SU-DHL-6 (cell line): ENCODE measurements around the gene TMEM263.

ENCODE experiments used
- H2AFZ ChIP-seq: fragments of 200-600 bp; sonication (generic); 2 replicates; pipeline ENCODE4 v1.6.1; 2014; ENCODE audit warnings: low read depth, mild to moderate bottlenecking, moderate library complexity, mixed read lengths, antibody characterized with exemption, low read length; ENCODE audit not compliant: severe bottlenecking
- H3F3A ChIP-seq: fragments of 200-600 bp; shearing (Covaris generic); 2 replicates; pipeline ENCODE4 v1.6.0; 2016; ENCODE audit warnings: antibody characterized with exemption, mild to moderate bottlenecking; ENCODE audit not compliant: insufficient read depth
- H3K27ac ChIP-seq: fragments of 200-600 bp; sonication (generic); 2 replicates; pipeline ENCODE4 v1.5.1; 2016; ENCODE audit warnings: low read depth, mild to moderate bottlenecking, low read length, moderate library complexity, mixed read lengths
- H3K27me3 ChIP-seq: fragments of 200-600 bp; sonication (generic), shearing (Covaris generic); 2 replicates; pipeline ENCODE4 v1.6.0; 2014; ENCODE audit warnings: mild to moderate bottlenecking, low read length
- H3K36me3 ChIP-seq: fragments of 200-600 bp; sonication (generic); 2 replicates; pipeline ENCODE4 v1.6.1; 2014; ENCODE audit warnings: mild to moderate bottlenecking, low read length, mixed read lengths
- H3K4me2 ChIP-seq: fragments of 300-600, 200-600 bp; shearing (Covaris generic), sonication (generic); 2 replicates; pipeline ENCODE4 v1.6.0; 2014; ENCODE audit warnings: low read length, low read depth, mild to moderate bottlenecking; ENCODE audit not compliant: poor library complexity, severe bottlenecking
- H3K4me3 ChIP-seq: fragments of 200-600 bp; sonication (generic); 2 replicates; pipeline ENCODE4 v1.5.1; 2014; ENCODE audit warnings: antibody characterized with exemption, low read length, mild to moderate bottlenecking, mixed read lengths; ENCODE audit not compliant: insufficient read depth, poor library complexity, severe bottlenecking
- H3K79me2 ChIP-seq: fragments of 200-600 bp; sonication (generic); 2 replicates; pipeline ENCODE4 v1.6.1; 2014; ENCODE audit warnings: mild to moderate bottlenecking, low read length, moderate library complexity; ENCODE audit not compliant: insufficient read depth
- H3K9ac ChIP-seq: fragments of 200-600 bp; sonication (generic); 2 replicates; pipeline ENCODE4 v1.7.0; 2014; ENCODE audit warnings: mild to moderate bottlenecking, low read length
- H3K9me2 ChIP-seq: fragments of 200-600 bp; sonication (generic); replicated peaks from 2 replicates; pipeline ENCODE4 v1.6.1; 2014; ENCODE audit warnings: low read length; ENCODE audit not compliant: insufficient read depth
- H3K9me3 ChIP-seq: fragments of 200-600 bp; sonication (generic); 2 replicates; pipeline ENCODE4 v1.6.1; 2014; ENCODE audit warnings: low read length, mixed read lengths; ENCODE audit not compliant: insufficient read depth
- H4K20me1 ChIP-seq: fragments of 200-600 bp; sonication (generic); 2 replicates; pipeline ENCODE4 v1.6.1; 2014; ENCODE audit warnings: low read depth, mild to moderate bottlenecking, antibody characterized with exemption, low read length, moderate library complexity, mixed read lengths
- EZH2phosphoT487 ChIP-seq: fragments of 200-600 bp; sonication (generic), shearing (Covaris generic); conservative IDR thresholded peaks from 2 replicates; pipeline ENCODE4 v1.6.1; 2018; ENCODE audit warnings: mild to moderate bottlenecking, antibody characterized with exemption, low read length, moderate library complexity, mixed read lengths
- TF ChIP-seq, protein P1 (sequence below): fragments of 200-600 bp; sonication (generic); IDR thresholded peaks from one replicate; pipeline ENCODE4 v1.5.1; 2017; ENCODE audit warnings: antibody characterized with exemption, mild to moderate bottlenecking, low read length, moderate library complexity; ENCODE audit not compliant: insufficient read depth, poor library complexity, severe bottlenecking

The TMEM263 gene

GRCh38 chr12:106947461-106947860, 8.2 kb upstream of the TMEM263 start:
- Histone ChIP-seq H3K4me2 (no peak overlapping the region), H3K9me2 (no peaks in the 10 kb centered on the region), H3K9me3 (no peaks in the 10 kb centered on the region; the same call in 1 of the 2 replicates), H3F3A (no peaks in the 10 kb centered on the region), H3K27me3 (peaks cover 3% of the 10 kb centered on the region; the same call in 1 of the 2 replicates), H3K4me3 (no peak overlapping the region), H4K20me1 (no peaks in the 10 kb centered on the region), H2AFZ (no peak overlapping the region), H3K36me3 (no peaks in the 10 kb centered on the region; the same call in 1 of the 2 replicates), H3K9ac (no peak overlapping the region), H3K79me2 (no peaks in the 10 kb centered on the region), H3K27ac (no peak overlapping the region)
- no peak for TF ChIP-seq EZH2phosphoT487
- TF ChIP-seq, protein P1, sequence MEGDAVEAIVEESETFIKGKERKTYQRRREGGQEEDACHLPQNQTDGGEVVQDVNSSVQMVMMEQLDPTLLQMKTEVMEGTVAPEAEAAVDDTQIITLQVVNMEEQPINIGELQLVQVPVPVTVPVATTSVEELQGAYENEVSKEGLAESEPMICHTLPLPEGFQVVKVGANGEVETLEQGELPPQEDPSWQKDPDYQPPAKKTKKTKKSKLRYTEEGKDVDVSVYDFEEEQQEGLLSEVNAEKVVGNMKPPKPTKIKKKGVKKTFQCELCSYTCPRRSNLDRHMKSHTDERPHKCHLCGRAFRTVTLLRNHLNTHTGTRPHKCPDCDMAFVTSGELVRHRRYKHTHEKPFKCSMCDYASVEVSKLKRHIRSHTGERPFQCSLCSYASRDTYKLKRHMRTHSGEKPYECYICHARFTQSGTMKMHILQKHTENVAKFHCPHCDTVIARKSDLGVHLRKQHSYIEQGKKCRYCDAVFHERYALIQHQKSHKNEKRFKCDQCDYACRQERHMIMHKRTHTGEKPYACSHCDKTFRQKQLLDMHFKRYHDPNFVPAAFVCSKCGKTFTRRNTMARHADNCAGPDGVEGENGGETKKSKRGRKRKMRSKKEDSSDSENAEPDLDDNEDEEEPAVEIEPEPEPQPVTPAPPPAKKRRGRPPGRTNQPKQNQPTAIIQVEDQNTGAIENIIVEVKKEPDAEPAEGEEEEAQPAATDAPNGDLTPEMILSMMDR = no peak

- no peaks in the 10 kb centered on the region; the same call in 1 of the 2 replicates for H3K36me3 ChIP-seq
- H3K27me3 ChIP-seq = peaks cover 3% of the 10 kb centered on the region; the same call in 1 of the 2 replicates
- H3K4me2 ChIP-seq = no peak overlapping the region
- no peak overlapping the region for H3K4me3 ChIP-seq
- H3K9me3 ChIP-seq = no peaks in the 10 kb centered on the region; the same call in 1 of the 2 replicates
- no peak for TF ChIP-seq EZH2phosphoT487
- TF ChIP-seq, protein P1 = no peak
- H3K27ac ChIP-seq = no peak overlapping the region
- H4K20me1 ChIP-seq = no peaks in the 10 kb centered on the region
- no peak overlapping the region for H2AFZ ChIP-seq
- peaks cover 7% of the 10 kb centered on the region; the same call in 1 of the 2 replicates for H3F3A ChIP-seq
- no peaks in the 10 kb centered on the region for H3K79me2 ChIP-seq
- H3K9ac ChIP-seq = no peak overlapping the region
- no peaks in the 10 kb centered on the region for H3K9me2 ChIP-seq
These were observed 5.1 kb upstream of the TMEM263 start for GRCh38 chr12:106950591-106950990.

- H3K36me3 ChIP-seq = no peaks in the 10 kb centered on the region
- H3K79me2 ChIP-seq = peaks cover 25% of the 10 kb centered on the region
- peaks cover 7% of the 10 kb centered on the region for H3F3A ChIP-seq
- H3K9me3 ChIP-seq = no peaks in the 10 kb centered on the region; the same call in 1 of the 2 replicates
- TF ChIP-seq, protein P1 = no peak
- TF ChIP-seq EZH2phosphoT487 = no peak
- H3K4me2 ChIP-seq = no peak overlapping the region
- H2AFZ ChIP-seq = no peak overlapping the region
- no peaks in the 10 kb centered on the region for H3K9me2 ChIP-seq
- no peak overlapping the region for H3K9ac ChIP-seq
- H3K27ac ChIP-seq = no peak overlapping the region
- no peaks in the 10 kb centered on the region for H4K20me1 ChIP-seq
- H3K4me3 ChIP-seq = no peak overlapping the region
- H3K27me3 ChIP-seq = no peaks in the 10 kb centered on the region
These were observed 2.1 kb upstream of the TMEM263 start for GRCh38 chr12:106953352-106954250.
